Lung (tissue), 12 donors: ENCODE results near the gene HMGCLL1. TPM values are rescaled to one million over a fixed set of nuclear protein-coding genes. Genes with fewer than 3 reads are reported as not detected.

Experiments used
- ATAC-seq: fragments of 200-7000 bp; cut with Tn5 transposase; one replicate; pipeline ENCODE4 v1.9.1; 2020; ENCODE audit warnings: moderate number of reproducible peaks; ENCODE audit not compliant: insufficient read depth, low FRiP score
- DNase-seq, 3 donors: peaks; one replicate each; pipeline ENCODE4 v3.0.0-alpha.2; 2013 to 2017
- H3K27ac ChIP-seq, 2 donors: one replicate each; pipeline ENCODE4 v1.5.1; 2013; ENCODE audit warnings: mild to moderate bottlenecking in 2 of 2, moderate library complexity in 2 of 2, control low read depth in 1 of 2, inconsistent platforms in 1 of 2, low read depth in 1 of 2, low read length in 1 of 2
- H3K27me3 ChIP-seq, 3 donors: one replicate each; pipeline ENCODE4 v1.5.1; 2013; ENCODE audit warnings: low read length in 2 of 3; ENCODE audit not compliant: control insufficient read depth in 3 of 3, insufficient read depth in 3 of 3
- H3K36me3 ChIP-seq, 4 donors: one replicate each; pipeline ENCODE4 v1.5.1; 2013; ENCODE audit warnings: low read length in 4 of 4, mild to moderate bottlenecking in 1 of 4, moderate library complexity in 1 of 4; ENCODE audit not compliant: control insufficient read depth in 4 of 4, insufficient read depth in 4 of 4
- H3K4me1 ChIP-seq, 5 donors: one replicate each; pipeline ENCODE4 v1.5.1; 2013; ENCODE audit warnings: low read length in 5 of 5, mild to moderate bottlenecking in 2 of 5, moderate library complexity in 1 of 5; ENCODE audit not compliant: control insufficient read depth in 5 of 5, insufficient read depth in 5 of 5
- H3K4me3 ChIP-seq: one replicate; pipeline ENCODE4 v1.5.1; 2013; ENCODE audit warnings: mild to moderate bottlenecking, control low read depth, moderate library complexity
- H3K9ac ChIP-seq, 2 donors: one replicate each; pipeline ENCODE4 v1.5.1; 2013; ENCODE audit warnings: low read length in 2 of 2, control low read depth in 1 of 2; ENCODE audit not compliant: insufficient read depth in 1 of 2
- H3K9me3 ChIP-seq, 4 donors: one replicate each; pipeline ENCODE4 v1.5.1; 2013; ENCODE audit warnings: low read length in 3 of 4, mild to moderate bottlenecking in 1 of 4, moderate library complexity in 1 of 4; ENCODE audit not compliant: control insufficient read depth in 4 of 4, insufficient read depth in 3 of 4
- WGBS, 2 donors: extraction: QIAGEN DNeasy Blood & Tissue Kit; methylation state at CpG; one replicate each; pipeline ENCODE4 v1.1.7; 2013; 5-methylcytosine and 5-hydroxymethylcytosine counted together
- polyA plus RNA-seq, 2 donors: library from polyadenylated mRNA; stranded (reverse); fragments of 200-250 nt; gene quantifications; one replicate each; pipeline ENCODE4 v1.2.1, GENCODE V29; 2013
- total RNA-seq, 2 donors: library from RNA; depleted of rRNA in 1 of 2; stranded (reverse); fragments of >200 nt in 1 of 2; gene quantifications; one replicate each; pipeline ENCODE4 v1.2.1, GENCODE V29; 2014 to 2021
- TF ChIP-seq, protein P1 (sequence below): IDR thresholded peaks from 2 replicates; pipeline ENCODE4 v1.5.1; 2012; ENCODE audit warnings: mild to moderate bottlenecking; ENCODE audit errors: control extremely low read depth, extremely low read depth
- donor health status: control.
- donor health status: control.
- donor health status: Bipolar disorder and iron deficiency.
- donor health status: healthy.
- donor health status: DM: yes; HTN: yes; CAD: no.

Gene HMGCLL1
- total and polyA plus RNA-seq, 4 donors, result 0.26 to 14.8 (median 2.1) TPM

DNA sequence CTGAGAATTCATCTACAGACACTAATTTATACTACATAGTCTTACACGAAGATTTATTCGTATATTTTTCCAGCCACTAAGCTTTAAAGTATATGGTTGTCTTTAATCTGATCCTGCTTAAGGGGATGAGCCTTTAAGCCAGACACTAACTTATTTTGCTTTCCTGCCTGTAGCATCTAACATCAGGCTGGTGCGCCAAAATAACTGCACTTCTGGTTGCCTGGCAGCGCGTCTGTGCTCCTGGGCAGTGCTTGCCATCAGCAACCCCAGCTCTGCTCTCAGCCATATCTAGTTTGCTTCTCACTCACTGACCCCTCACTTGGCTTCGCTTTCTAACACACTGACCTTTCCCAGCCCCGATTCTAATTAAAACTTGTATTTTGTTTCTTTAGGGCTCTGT, 21.8 kb downstream of the HMGCLL1 start:
- Histone ChIP-seq H3K4me3 (no peak overlapping the region), H3K9me3 (no peaks in the 10 kb centered on the region), H3K36me3 (no peaks in the 10 kb centered on the region), H3K4me1 (no peaks in the 10 kb centered on the region), H3K27ac (no peak overlapping the region), H3K27me3 (no peaks in the 10 kb centered on the region), H3K9ac (no peak overlapping the region)
- TF ChIP-seq, protein P1, sequence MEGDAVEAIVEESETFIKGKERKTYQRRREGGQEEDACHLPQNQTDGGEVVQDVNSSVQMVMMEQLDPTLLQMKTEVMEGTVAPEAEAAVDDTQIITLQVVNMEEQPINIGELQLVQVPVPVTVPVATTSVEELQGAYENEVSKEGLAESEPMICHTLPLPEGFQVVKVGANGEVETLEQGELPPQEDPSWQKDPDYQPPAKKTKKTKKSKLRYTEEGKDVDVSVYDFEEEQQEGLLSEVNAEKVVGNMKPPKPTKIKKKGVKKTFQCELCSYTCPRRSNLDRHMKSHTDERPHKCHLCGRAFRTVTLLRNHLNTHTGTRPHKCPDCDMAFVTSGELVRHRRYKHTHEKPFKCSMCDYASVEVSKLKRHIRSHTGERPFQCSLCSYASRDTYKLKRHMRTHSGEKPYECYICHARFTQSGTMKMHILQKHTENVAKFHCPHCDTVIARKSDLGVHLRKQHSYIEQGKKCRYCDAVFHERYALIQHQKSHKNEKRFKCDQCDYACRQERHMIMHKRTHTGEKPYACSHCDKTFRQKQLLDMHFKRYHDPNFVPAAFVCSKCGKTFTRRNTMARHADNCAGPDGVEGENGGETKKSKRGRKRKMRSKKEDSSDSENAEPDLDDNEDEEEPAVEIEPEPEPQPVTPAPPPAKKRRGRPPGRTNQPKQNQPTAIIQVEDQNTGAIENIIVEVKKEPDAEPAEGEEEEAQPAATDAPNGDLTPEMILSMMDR, result no peak
- ATAC-seq, result no peak
- 89 to 90% methylated on average over 7 of the region's 7 CpGs for WGBS, 2 donors
- no peak for DNase-seq

DNA sequence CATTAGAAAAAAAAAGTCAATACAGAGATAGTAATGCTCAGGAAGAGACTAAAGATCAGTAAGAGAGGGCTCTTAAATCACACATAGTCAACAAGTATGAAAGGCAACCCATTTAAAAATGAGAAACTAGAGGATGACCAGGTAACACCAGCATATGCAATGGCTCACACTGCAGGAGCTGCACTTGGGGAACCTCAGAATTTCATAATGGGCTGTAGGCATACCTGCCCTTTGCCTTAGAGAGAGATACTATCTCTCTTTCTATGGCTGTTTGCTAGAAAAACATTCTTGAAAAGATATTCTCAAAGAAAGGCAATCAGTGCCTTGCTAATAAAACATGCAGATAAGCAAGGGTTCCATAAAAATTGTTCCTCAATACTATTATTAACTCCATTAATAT, 33.2 kb downstream of the HMGCLL1 start:
- TF ChIP-seq, protein P1, result no peak
- no peak overlapping the region for H3K4me3 ChIP-seq
- ATAC-seq (no peak), DNase-seq (no peak)
- H3K9me3 ChIP-seq, result no peaks in the 10 kb centered on the region
- peaks cover 0 to 3% (median under 1%) of the 10 kb centered on the region in 4 donors for H3K36me3 ChIP-seq
- no peak overlapping the region for H3K27ac ChIP-seq
- no peaks in the 10 kb centered on the region for H3K27me3 ChIP-seq
- no peak overlapping the region for H3K9ac ChIP-seq
- H3K4me1 ChIP-seq, result no peaks in the 10 kb centered on the region

DNA sequence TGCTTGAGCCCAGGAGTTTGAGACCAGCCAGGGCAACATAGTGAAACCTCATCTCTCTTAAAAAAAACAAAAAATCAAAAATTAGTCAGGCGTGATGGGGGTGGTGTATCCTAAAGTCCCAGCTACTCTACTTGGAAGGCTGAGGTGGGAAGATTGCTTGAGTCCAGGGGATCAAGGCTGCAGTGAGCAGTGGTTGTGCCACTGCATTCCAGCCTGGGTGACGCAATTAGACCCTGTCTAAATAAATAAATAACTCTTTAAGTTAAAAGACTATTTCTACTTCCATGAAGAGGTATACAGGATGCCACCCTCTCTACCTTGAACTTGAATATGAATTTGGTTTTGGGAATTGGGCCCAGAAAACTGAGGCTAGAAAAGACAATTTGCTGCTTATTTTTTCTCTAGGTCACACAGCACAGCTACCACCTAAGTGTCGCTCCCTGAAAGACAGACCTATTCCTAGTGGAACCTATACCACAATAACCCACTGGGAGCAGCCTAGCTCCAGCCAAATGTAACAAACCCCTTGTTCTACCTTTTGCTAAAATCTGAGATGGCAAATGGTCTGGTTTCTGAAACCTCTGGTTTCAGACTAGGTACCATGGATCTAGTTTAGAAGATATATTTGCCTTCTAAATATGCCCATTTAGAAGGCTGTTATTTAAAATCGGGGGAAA, 35.2 kb downstream of the HMGCLL1 start:
- H3K4me3 ChIP-seq, result no peak overlapping the region
- no peaks in the 10 kb centered on the region for H3K4me1 ChIP-seq
- H3K9me3 ChIP-seq, result no peaks in the 10 kb centered on the region
- no peak overlapping the region for H3K9ac ChIP-seq
- H3K36me3 ChIP-seq, result peaks cover 0 to 12% (median 4%) of the 10 kb centered on the region in 4 donors
- WGBS, 2 donors, result 90 to 94% methylated on average over 4 of the region's 4 CpGs
- TF ChIP-seq, protein P1, result no peak
- no peaks in the 10 kb centered on the region for H3K27me3 ChIP-seq
- ATAC-seq, result no peak
- H3K27ac ChIP-seq, result no peak overlapping the region
- DNase-seq, result no peak

DNA sequence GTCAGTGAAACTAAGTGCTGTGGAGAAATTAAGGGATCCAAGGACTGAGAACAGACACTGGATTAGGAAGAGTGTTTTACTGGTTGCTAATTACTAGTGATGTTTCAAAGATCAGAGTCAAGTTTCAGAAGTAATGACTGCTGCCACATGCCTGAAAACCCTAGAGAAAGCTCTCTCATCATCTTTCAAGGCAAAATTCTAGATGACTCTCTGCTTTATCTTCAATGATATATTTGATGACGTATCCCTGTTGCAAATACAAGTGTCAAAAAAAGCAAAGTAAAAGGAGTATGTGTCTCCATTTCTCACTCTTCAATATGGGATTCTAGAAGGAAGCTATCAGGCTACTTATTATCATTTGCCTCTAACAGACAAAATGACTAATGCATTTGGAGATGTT, 38.0 kb downstream of the HMGCLL1 start:
- Histone ChIP-seq H3K27ac (no peak overlapping the region), H3K36me3 (peaks cover 0 to 12% (median 4%) of the 10 kb centered on the region in 4 donors), H3K4me3 (no peak overlapping the region), H3K9me3 (no peaks in the 10 kb centered on the region), H3K9ac (no peak overlapping the region), H3K27me3 (no peaks in the 10 kb centered on the region), H3K4me1 (peaks cover 0 to 5% (median 0%) of the 10 kb centered on the region in 5 donors)
- DNase-seq (no peak), ATAC-seq (no peak)
- WGBS, 2 donors, result 84 to 86% methylated on average over 1 of the region's 1 CpG
- TF ChIP-seq, protein P1, result no peak
